Activated CD8-positive, alpha-beta memory T cell treated with anti-CD3 and anti-CD28 coated beads for 36 hours (primary cell): ENCODE results near the gene IDNK. TPM values are rescaled to one million over a fixed set of nuclear protein-coding genes. Genes with fewer than 3 reads are reported as not detected.
"Not testable (repeated sequence)": the region's sequence is repeated elsewhere in the genome, so short reads cannot be mapped to it uniquely, and the experiment has no call there.

Experiments
- CTCF ChIA-PET: fragments of 350-600 bp; sonication (Branson Sonifier 250); formaldehyde crosslinking; loops from one replicate; lab custom pipeline; 2021; ENCODE audit warnings: antibody characterized with exemption; lab: Charles Lee
- POLR2A ChIA-PET: fragments of 350-600 bp; sonication (Branson Sonifier 250); formaldehyde crosslinking; loops from one replicate; lab custom pipeline; 2021; ENCODE audit warnings: antibody characterized with exemption; lab: Charles Lee
- total RNA-seq, 2 experiments: library from RNA; stranded (reverse); gene quantifications; one replicate each; pipeline ENCODE4 v1.2.3, GENCODE V29; 2021

Gene IDNK
- 1 to 10 TPM; 5.2 to 6.2 TPM for total RNA-seq

DNA sequence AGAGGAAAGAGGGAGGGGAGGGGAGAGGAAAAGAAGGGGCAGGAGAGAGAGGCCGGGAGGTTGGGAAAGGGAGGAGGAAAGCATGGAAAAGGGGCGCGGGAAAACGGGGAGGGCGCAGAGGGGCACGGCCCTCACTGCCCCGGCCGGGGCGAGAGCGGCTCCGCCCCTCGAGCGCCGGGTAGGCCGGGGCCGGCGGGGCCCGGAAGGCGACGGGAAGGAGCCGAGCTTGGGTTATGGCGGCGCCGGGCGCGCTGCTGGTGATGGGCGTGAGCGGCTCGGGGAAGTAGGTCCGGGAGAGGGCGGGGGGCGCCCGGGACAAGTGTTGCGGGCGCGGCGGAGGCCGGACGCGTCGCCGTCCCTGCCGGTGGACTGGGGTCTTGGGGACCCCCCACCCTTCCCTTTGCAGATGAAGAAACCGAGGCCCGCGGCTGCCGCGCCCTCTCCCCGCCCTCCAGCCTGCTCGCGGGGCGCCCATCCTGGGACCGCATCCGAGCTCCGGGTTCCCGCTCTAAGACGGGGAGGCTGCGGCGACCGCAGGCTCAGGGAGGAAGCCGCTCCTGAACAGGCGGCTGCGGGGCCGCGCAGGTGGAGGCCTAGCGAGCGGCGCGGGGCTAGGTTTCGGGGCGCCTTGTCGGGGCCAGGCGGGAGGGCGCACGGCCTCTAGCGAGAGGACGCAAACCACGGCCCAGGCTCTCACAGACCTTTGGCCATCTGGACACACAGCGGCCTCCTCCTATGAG lies at the start of gene IDNK:
IDNK (plus strand) TSS at position 205 of the 740 bp plus-strand sequence; CDS start at position 234, 29 bp downstream.
- POLR2A ChIA-PET = interaction anchor here (1.0 to 2.2 kb wide), 2 partner anchors 85 to 298 kb away, joined by 5 to 17 read pairs; partner anchors contain the start of genes KIF27 and UBQLN1
- CTCF ChIA-PET = interaction anchor here (1.0 kb wide), 1 partner anchor 14 kb away, joined by 3 read pairs; no protein-coding TSS in a partner anchor

DNA sequence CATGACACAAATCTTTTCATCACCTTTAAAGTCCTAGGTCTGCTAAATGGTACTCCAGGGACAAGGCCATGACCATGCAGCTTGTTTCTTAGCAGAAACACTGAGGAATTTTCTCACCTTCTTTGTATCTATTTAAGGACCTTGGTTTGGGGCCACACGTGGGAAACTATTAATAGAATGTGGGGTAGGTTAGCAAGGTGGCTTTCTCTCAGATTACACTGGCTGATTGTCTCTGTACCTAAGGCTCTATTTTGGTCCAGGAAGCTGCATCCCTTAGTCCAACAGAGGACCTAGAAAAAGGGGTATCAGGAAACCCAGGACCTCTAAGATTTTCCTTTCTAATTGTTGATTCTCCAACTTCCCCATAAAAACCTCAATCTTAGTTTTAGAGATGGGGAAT lies 48.5 kb upstream of the IDNK start:
- POLR2A ChIA-PET = no interaction called here
- CTCF ChIA-PET = interaction anchor here (1.1 kb wide), 1 partner anchor 22 kb away, joined by 3 read pairs; no protein-coding TSS in a partner anchor

DNA sequence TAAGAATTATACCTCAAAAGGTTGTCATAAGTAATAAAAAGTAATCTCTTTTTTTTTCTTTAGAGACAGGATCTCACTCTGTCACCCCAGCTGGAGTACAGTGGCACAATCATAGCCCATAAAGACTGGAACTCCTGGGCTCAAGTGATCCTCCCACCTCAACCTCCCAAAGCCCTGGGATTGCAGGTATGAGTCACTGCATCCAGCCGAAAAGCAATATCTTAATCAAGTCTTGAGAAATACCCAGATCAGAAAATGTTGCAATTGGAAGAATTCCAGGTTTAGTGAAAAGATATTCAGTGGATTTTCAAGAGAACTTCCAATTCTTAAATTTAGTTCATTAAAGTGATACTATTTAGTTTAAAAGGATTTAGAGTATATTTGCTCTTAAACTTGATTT lies 40.9 kb upstream of the IDNK start:
- CTCF ChIA-PET = no interaction called here
- POLR2A ChIA-PET = no interaction called here

DNA sequence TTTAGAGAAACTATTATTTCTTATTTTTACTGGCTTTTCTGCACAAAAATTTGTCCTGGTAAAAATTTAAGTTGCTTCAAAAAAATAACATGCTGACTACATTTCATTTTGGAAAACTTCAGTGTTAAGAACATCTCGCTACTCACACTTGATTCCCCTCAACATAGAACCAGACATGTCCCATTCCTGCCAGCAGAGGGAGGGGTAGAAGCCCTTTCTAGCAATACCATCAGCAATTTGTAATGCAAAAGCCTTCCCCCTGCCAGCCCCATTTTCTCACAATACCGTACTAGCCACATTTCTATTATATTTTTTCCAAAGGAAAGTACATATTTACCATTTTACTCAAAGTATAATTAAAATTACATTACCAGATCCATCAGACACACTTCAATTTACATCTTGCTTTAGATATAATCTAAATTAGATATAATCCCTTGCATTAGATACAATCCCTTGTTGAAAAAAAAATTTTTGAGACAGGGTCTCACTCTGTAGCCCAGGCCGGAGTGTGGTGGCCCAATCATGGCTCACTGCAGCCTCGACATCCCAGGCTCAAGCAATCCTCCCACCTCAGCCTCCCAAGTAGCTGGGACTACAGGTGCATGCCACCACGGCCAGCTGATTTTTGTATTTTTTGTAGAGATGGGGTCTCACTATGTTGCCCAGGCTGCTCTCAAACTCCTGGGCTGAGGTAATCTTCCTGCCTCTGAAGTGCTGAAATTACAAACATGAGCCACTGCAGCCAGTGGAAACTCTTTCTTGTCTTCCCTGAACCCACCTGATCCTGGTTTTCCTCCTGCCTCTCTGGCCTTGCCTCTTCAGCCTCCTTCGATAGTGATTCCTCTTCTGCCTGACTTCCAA lies 39.6 kb upstream of the IDNK start:
- POLR2A ChIA-PET = no interaction called here
- CTCF ChIA-PET = no interaction called here

DNA sequence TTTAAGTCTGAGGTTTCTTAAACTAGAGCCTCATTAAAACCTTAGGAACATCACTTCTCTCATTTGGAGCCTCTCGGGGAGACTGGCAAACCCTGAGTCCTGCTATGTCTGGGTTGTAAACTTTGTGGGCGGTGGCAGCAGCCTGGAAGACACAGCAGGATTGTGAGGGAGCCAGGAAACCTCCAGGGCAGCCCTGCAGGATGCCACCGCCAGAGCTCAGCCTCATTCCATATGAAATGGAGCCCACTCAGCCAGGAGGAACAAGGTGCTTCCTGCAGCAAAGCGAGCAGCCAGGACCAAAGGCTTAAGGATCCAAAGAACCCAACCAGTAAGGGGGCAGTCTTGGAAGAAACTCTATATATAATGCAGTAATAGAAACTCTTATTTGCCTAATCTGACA lies 37.9 kb upstream of the IDNK start:
- ChIA-PET POLR2A (no interaction called here), CTCF (no interaction called here)

DNA sequence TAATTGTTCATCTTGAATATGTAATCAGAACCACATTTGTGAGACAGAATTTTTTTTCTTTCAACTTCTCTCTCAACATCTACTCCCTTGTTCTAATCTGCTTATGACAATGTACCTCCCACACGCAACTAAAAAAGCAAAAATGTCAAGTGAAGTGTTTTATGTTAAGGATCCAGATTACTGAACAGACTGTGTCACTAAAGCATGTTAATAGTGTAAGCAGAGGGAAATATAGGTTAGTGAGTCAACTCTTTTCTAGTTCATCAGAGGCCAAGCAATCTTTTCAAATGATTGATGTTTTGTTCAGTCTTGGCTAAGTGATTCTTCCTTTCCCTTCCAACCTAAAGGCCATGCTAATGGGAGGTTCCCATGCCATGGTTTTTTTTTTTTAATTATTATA lies 34.7 kb upstream of the IDNK start:
- CTCF ChIA-PET = no interaction called here

DNA sequence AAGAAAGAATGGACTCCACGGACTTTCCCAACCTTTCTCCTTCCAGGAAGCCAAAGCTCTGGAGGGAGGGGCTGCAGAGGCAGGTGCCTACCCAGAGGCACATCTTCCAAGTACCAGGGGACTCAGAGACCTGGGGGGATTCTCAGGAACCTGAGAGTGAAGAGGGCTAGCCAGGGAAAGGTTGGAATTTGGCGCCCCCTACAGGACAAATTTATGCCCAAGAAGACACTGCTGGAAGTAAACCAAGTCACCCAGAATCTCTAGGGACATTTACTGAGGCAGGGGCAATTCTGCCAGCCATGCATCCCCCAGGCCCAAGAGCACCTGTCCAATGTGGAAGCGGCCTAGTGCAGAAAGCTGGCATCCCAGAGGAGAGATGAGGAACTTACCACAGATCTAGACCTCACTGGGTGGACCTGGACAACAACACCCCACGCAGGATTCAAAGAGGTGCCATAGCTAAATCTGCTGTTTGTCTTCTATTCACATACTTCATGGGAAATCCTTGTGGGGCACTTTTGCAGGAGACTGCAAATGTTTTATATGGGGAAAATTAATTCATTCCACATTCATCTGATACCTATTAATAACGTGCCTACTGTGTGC lies 25.9 kb upstream of the IDNK start:
- POLR2A ChIA-PET = no interaction called here
- CTCF ChIA-PET = interaction anchor here (1.0 to 2.1 kb wide), 4 partner anchors 22 to 348 kb away, joined by 3 to 4 read pairs (median 4); no protein-coding TSS in a partner anchor

More for the DNA sequence above, 34.7 kb upstream of the IDNK start:
- POLR2A ChIA-PET = no interaction called here

DNA sequence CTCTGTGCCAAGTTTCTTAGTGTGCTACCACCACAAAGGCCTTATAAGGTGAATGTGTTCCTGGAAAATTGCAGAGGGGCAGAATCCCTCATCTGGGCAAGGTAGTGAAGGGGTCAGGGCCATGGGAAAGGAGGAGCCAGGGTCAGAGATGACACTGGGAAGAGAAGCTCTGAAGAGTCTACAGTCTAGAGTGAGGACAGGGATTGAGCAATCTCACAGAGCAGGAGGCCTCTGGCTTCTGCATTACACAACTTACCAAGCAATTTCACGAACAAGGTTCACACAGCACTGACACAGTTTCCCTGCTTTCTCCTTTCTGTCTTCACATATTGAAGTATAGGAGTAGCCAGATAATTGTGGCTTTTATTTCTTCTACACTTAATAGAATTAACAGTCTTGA lies 24.5 kb upstream of the IDNK start:
- CTCF ChIA-PET = interaction anchor here (2.1 kb wide), 1 partner anchor 26 kb away, joined by 4 read pairs; no protein-coding TSS in a partner anchor
- POLR2A ChIA-PET = no interaction called here

DNA sequence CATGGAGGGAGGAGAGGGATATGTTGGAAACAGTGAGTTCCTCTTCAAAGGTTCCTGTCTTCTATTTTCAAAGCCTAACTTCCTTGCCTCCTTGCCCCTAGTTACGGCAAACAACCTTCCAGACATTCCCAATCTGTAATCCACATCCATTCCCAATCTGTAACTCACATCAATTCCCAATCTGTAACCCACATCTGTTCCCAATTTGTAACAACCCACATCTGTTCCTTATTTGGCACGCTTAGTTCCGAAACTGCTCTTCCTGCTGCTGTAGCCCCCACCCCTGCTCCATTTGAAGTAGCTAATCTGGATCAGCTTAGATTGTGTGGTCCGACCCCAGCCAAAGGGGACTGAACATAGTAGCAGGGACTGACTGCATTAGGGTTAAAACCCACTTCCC lies 23.9 kb upstream of the IDNK start:
- ChIA-PET POLR2A (no interaction called here), CTCF (no interaction called here)

DNA sequence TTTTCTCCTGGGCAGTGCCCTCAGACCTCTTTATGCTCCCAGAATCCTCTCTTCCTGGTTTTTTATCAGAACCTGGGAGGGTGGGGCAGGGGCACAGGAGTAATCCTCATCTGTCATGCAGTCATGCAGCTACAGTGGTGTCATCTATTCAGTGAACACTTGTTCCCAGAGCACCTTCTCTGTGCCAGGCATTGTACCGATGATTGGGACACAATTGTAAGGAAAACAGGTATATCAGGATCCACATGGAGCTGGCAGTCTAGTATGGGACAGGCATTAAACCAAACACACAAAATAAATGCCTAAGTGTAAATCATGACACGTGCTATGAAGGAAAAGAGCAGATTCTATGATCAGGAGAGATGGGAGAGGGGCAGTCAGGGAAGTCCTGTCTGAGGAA lies 21.5 kb upstream of the IDNK start:
- ChIA-PET POLR2A (no interaction called here), CTCF (no interaction called here)

DNA sequence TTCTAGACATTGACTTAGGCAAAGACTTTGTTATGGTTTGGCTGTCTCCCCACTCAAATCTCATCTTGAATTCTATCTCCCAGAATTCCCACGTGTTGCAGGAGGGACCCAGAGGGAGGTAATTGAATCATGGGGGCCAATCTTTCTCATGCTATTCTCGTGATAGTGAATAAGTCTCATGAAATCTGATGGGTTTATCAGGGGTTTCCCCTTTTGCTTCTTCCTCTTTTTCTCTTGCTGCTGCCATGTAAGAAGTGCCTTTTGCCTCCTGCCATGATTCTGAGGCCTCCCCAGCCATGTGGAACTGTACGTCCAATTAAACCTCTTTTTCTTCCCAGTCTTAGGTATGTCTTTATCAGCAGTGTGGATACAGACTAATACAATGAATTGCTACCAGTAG lies 15.3 kb upstream of the IDNK start:
- POLR2A ChIA-PET, CTCF ChIA-PET: not testable (repeated sequence)

DNA sequence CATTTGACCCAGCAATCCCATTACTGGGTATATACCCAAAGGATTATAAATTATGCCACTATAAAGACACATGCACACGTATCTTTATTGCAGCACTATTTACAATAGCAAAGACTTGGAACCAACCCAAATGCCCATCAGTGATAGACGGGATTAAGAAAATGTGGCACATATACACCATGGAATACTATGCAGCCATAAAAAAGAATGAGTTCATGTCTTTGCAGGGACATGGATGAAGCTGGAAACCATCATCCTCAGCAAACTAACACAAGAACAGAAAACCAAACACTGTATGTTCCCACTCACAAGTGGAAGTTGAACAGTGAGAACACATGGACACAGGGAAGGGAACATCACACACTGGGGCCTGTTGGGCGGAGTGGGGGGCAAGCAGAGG lies 9.6 kb upstream of the IDNK start:
- CTCF ChIA-PET, POLR2A ChIA-PET: not testable (repeated sequence)

DNA sequence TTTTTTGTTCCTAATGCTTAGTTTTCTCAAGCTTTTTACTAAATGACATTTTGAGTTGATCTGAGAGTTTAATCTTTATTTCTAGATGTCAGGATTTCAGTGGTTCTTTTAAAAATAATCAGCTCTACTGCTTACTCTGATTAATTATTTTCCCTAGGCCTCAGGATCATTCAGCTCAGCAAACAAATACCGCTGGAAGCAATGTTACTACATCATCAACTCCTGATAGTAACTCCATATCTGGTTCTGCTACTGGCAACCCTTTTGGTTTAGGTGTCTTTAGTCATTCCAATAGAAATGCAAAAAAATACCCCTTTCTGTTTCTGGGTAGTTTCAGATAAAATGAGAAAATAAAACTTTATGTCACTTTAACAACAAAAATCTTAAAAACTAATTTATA lies 5.6 kb upstream of the IDNK start:
- ChIA-PET CTCF (no interaction called here), POLR2A (no interaction called here)

DNA sequence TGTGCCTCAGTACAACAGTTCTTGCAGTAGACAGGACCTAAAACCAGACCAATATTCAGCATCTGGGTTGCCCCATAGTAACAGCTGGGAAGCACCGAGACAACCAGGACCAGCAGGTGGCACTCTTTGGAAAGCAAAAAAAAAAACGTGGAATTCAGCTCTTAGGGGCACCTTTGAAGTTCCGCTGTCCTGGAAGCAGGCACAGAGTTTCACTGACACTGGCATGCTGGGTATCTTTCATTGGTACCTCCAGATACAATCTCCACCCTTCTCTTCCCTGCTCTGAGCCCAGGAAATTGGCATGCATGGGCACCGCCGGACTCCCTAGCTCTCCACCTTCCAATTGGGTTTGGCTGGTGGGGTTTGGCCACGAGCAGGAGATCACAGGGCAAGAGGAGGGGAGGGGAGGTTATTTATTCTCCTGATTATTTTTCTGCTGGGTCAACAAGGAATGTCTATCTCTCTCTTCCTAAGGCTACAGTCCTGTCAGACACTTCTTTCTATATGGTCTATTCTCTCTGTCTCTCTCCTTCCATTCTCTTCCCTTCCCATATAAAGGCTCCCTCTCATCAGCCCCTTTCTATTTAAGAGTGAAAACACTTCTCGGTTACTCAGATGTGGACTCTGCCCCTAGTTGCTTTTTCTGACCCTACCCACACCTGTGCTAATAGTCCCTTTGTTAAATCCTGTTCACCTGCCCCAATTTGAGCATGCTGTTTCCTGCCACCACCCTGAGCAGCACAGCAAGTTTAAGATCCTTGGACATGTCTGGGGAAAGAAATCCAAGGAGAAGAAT lies 1.9 kb upstream of the IDNK start:
- POLR2A ChIA-PET = interaction anchor here (1.5 kb wide), 1 partner anchor 87 kb away, joined by 4 read pairs; the partner anchor contains the start of gene UBQLN1
- CTCF ChIA-PET = interaction anchor here (0.6 to 1.9 kb wide), 6 partner anchors 10 to 289 kb away, joined by 3 to 11 read pairs (median 4); no protein-coding TSS in a partner anchor

DNA sequence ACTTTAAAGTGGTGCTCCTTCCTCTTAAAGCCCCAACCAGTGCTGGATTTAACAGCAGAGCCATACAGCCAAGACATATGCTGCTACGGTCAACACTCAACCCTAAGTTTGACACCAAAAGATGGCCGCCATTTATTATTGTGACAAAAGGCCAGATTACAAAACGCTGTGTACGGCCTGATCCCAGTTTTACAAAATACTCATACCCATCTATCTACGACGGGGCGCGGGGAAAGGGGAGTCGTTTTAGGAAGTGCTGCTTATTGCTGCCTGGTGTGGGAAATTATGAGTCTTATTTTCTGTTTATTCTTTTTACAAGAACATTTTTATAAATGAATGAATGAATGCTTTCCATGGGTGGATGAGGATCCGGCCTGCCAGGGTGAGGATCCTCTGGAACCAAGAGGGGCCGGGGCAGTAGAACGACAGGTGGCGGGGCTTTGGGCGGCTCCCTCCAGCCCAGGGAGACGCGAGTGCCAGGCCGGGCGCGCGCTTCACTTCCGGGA lies 457 bp upstream of the IDNK start:
- CTCF ChIA-PET = no interaction called here
- POLR2A ChIA-PET = interaction anchor here (0.7 to 2.2 kb wide), 3 partner anchors 85 to 299 kb away, joined by 3 to 17 read pairs (median 5); partner anchors contain the start of genes KIF27 and UBQLN1

DNA sequence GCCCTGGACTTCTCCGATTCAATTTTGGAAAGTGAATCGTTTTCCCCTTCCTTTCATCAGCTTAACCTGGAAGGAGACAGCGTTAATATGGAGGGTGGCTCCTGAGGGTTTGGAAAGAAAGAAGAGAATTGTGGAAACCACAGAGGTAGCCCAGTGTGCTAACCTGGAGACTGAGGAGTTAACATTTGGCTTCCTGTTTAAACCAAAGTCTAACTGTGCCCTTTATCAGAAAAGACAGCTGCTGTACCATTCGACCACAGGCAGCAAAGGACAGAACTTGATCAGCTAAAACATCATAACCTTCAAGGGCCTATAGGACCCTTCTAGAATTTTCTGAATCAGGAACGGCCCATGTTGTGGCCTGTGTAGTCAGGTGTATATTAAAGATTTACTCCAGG lies 735 bp downstream of the IDNK start:
- POLR2A ChIA-PET = interaction anchor here (0.5 to 2.2 kb wide), 2 partner anchors 84 to 298 kb away, joined by 4 to 17 read pairs; partner anchors contain the start of genes KIF27 and UBQLN1
- CTCF ChIA-PET = interaction anchor here (1.0 to 1.1 kb wide), 2 partner anchors 13 to 85 kb away, joined by 3 read pairs; no protein-coding TSS in a partner anchor

DNA sequence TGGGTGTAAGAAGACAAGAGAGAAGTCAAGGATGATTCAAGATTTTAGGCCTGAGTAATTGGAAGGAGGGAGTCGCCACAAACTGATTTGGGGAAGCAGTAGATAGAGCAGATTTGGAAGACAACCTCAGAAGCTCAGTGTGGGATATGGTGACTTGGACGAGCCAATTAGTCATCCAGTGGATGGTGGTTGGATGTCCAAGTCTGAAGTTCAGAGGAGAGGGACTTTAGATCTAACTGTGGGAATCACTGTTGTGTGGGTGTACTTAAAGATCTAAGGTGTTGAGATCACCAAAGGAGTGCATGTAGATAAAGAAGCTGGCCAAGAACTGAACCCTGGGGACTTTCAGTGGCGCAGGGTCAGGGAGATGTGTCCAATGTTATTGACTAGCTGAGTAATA lies 2.2 kb downstream of the IDNK start:
- ChIA-PET POLR2A (no interaction called here), CTCF (interaction anchor here (1.4 kb wide), 1 partner anchor 82 kb away, joined by 3 read pairs; no protein-coding TSS in a partner anchor)

DNA sequence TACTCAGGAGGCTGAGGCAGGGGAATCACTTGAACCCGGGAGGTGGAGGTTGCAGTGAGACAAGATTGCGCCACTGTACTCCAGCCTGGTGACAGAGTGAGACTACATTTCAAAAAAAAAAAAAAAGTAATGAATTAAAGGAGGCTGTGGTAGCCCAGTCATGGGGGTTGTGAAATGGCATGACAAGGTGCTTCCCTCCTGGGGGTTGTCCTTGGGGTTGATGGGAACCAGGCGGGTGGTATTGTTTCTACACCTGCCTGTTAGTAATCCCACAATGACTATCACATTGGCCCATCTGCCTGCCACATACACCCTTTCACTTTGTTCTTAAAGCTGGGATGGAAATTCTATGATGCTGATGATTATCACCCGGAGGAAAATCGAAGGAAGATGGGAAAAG lies 5.6 kb downstream of the IDNK start:
- POLR2A ChIA-PET = interaction anchor here (0.8 kb wide), 1 partner anchor 22 kb away, joined by 7 read pairs; no protein-coding TSS in a partner anchor
- CTCF ChIA-PET = interaction anchor here (0.9 kb wide), 1 partner anchor 71 kb away, joined by 3 read pairs; no protein-coding TSS in a partner anchor
